ENCODE measurements around the gene SLC2A6.

DNA sequence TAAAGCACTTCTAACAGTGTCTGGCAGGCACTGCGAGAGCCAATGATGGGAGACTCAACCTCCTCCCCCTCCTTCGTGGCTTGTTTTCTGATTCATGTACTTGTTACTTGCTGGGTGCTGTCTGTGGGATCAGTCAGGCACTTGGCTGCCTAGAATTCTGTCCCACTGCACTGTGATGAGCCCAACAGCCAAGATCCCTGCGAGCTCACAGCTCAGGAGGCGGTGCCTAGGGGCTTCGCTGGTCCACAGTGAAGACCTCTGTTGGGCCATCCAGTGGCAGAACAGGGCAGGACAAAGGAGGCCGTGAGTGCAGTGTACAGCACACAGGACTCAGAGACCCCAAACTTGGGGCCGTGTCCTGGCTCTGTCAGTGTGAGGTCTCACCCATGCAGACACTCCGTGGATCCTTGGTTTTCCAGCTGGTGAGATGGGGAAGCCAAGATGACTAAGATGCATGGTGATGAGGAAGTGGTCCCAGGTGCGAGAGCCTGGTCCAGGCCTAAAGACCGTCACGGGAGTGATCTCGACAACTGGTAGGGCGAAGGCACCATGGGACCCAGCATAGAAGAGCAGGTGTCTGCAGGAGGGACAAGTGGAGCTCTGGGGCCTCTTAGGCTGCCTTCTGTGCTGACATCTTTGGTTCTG is 26.4 kb upstream of the SLC2A6 start:
- TF ChIP-seq CTCF (IDR thresholded peaks at IDR 0.05) (no peak), POLR2A (IDR thresholded peaks at IDR 0.05) (no peak)

Measured in heart left ventricle (tissue), 13 donors.